Gastrocnemius medialis (tissue), 4 donors: ENCODE measurements around the gene LYSET. TPM values are rescaled to one million over a fixed set of nuclear protein-coding genes. Genes with fewer than 3 reads are reported as not detected.

Experiments used
- ATAC-seq, 2 donors: fragments of 150-250 bp; one replicate each; pipeline ENCODE4 v1.9.1; 2016
- DNase-seq, 2 donors: peaks; one replicate each; pipeline ENCODE4 v3.0.0-alpha.2; 2019
- H3K27ac ChIP-seq, 4 donors: fragments of 200-600 bp; sonication (generic); 1 replicate in 1 of 4; 2 replicates in 3 of 4; pipeline ENCODE4 v1.5.1; 2016 to 2018; ENCODE audit warnings: mild to moderate bottlenecking in 2 of 4, moderate library complexity in 1 of 4
- H3K27me3 ChIP-seq, 3 donors: fragments of 200-600 bp; sonication (generic) in 2 of 3; 1 replicate in 1 of 3; 2 replicates in 2 of 3; pipeline versions ENCODE4 v1.5.1 to v1.6.0; 2016 to 2019; ENCODE audit warnings: mild to moderate bottlenecking in 1 of 3, moderate library complexity in 1 of 3
- H3K36me3 ChIP-seq, 2 donors: fragments of 200-600 bp; sonication (generic) in 1 of 2; one replicate each; pipeline ENCODE4 v1.5.1; 2017 to 2018
- H3K4me1 ChIP-seq, 2 donors: fragments of 200-600 bp; sonication (generic) in 1 of 2; one replicate each; pipeline ENCODE4 v1.5.1; 2016 to 2017; ENCODE audit warnings: mild to moderate bottlenecking in 2 of 2
- H3K4me3 ChIP-seq, 4 donors: fragments of 200-600 bp; sonication (generic) in 3 of 4; 1 replicate in 1 of 4; 2 replicates in 3 of 4; pipeline ENCODE4 v1.5.1; 2016 to 2019; ENCODE audit warnings: mild to moderate bottlenecking in 2 of 4
- H3K9me3 ChIP-seq, 3 donors: fragments of 200-600 bp; sonication (generic) in 2 of 3; 1 replicate in 1 of 3; 2 replicates in 2 of 3; pipeline ENCODE4 v1.5.1; 2016 to 2019
- POLR2A ChIP-seq, 2 donors: fragments of 450-650 bp; IDR thresholded peaks; one replicate each; pipeline ENCODE4 v1.6.1; 2017; ENCODE audit warnings: antibody characterized with exemption in 2 of 2, mild to moderate bottlenecking in 2 of 2, moderate library complexity in 2 of 2
- in situ Hi-C, 4 donors: fragments of 200-750 bp; cut with MboI; loops; one replicate each; pipeline versions ENCODE4 v1.15.0 to v1.8.0; 2017; ENCODE audit warnings: low sequenced_read_pairs in 4 of 4
- intact Hi-C: fragments of 100-400 bp; cut with DNase I; formaldehyde crosslinking; loops from one replicate; pipeline ENCODE4 v1.15.1; 2023; ENCODE audit warnings: low total_unique reads
- total RNA-seq, 4 donors: library from RNA; depleted of rRNA; stranded (reverse); fragments of >200 nt; gene quantifications; one replicate each; pipeline versions ENCODE4 v1.1.0 to v1.2.3, GENCODE V29; 2016
- TF ChIP-seq, protein P1 (sequence below), 5 experiments: fragments of 450-650 bp in 3 of 5; fragments of 200-600 bp in 2 of 5; sonication (generic) in 2 of 5; IDR thresholded peaks in 4 of 5; conservative IDR thresholded peaks in 1 of 5; 1 replicate in 4 of 5; 2 replicates in 1 of 5; pipeline ENCODE4 v1.5.1; 2016 to 2019; ENCODE audit warnings: antibody characterized with exemption in 5 of 5, mild to moderate bottlenecking in 3 of 5, moderate library complexity in 3 of 5

Gene LYSET
- total RNA-seq, 4 donors from 2014 or later, result 9.7 to 16.0 (median 14.0) TPM

DNA sequence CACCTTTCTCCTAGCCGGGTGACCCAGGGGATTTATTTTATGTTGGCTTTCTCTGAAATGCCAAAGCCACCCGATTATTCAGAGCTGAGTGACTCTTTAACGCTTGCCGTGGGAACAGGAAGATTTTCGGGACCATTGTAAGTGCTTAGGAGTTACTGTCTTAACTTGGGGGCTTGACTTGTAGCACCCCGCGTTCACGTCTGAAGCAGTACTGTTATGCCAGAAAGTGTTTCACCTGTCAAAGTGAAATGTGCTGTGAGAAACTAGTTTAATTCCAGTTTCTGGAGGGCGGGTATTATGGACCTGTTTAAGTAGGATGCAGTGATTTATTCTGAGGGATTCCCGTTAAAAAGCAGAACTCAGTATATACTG lies 218 bp downstream of the LYSET start:
- H3K4me3 ChIP-seq, result peak overlapping the region; percentile 72 to 91 (median 74)
- no peaks in the 10 kb centered on the region for H3K27me3 ChIP-seq
- peaks cover 21 to 28% of the 10 kb centered on the region in 2 donors for H3K4me1 ChIP-seq
- intact Hi-C loops, result loop anchor here (2.0 to 10.0 kb wide), 5 partner anchors 71 to 441 kb away; partner anchors contain the start of genes BTBD7, GOLGA5, ITPK1 and LGMN
- in situ Hi-C loops, result no loop called here
- ATAC-seq, result peak; percentile 20 to 30
- no peak for DNase-seq
- H3K36me3 ChIP-seq, result peaks cover 0 to 46% of the 10 kb centered on the region in 2 donors
- TF ChIP-seq, protein P1, sequence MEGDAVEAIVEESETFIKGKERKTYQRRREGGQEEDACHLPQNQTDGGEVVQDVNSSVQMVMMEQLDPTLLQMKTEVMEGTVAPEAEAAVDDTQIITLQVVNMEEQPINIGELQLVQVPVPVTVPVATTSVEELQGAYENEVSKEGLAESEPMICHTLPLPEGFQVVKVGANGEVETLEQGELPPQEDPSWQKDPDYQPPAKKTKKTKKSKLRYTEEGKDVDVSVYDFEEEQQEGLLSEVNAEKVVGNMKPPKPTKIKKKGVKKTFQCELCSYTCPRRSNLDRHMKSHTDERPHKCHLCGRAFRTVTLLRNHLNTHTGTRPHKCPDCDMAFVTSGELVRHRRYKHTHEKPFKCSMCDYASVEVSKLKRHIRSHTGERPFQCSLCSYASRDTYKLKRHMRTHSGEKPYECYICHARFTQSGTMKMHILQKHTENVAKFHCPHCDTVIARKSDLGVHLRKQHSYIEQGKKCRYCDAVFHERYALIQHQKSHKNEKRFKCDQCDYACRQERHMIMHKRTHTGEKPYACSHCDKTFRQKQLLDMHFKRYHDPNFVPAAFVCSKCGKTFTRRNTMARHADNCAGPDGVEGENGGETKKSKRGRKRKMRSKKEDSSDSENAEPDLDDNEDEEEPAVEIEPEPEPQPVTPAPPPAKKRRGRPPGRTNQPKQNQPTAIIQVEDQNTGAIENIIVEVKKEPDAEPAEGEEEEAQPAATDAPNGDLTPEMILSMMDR (IDR thresholded peaks at IDR 0.05 in 4 of 5, conservative IDR thresholded peaks at IDR 0.05 in 1 of 5), result no peak
- no peak for TF ChIP-seq POLR2A (IDR thresholded peaks at IDR 0.05)
- peak overlapping the region; percentile 91 to 100 (median 100) for H3K27ac ChIP-seq
- no peaks in the 10 kb centered on the region for H3K9me3 ChIP-seq

DNA sequence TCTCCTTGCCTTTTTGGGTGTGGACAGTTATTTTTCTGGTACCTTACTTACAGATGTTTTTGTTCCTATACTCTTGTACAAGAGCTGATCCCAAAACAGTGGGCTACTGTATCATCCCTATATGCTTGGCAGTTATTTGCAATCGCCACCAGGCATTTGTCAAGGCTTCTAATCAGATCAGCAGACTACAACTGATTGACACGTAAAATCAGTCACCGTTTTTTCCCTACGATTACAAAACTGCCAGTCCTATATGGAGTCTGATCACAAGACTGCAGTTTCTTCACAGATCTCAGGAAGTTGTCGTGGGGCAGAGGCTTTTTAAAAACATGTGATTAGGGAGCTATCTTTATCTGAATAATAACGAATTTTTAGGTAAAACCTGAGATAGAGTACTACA lies 1.3 kb downstream of the LYSET start:
- no peak for DNase-seq
- intact Hi-C loops (loop anchor here (10.0 kb wide), 3 partner anchors 172 to 442 kb away; partner anchors contain the start of genes GOLGA5 and LGMN), in situ Hi-C loops (no loop called here)
- no peak for TF ChIP-seq POLR2A (IDR thresholded peaks at IDR 0.05)
- TF ChIP-seq, protein P1 (IDR thresholded peaks at IDR 0.05 in 4 of 5, conservative IDR thresholded peaks at IDR 0.05 in 1 of 5), result no peak
- Histone ChIP-seq H3K27ac (peak overlapping the region; percentile 91 to 100 (median 100)), H3K4me3 (no peak overlapping the region), H3K9me3 (no peaks in the 10 kb centered on the region), H3K27me3 (no peaks in the 10 kb centered on the region), H3K4me1 (peaks cover 21 to 28% of the 10 kb centered on the region in 2 donors), H3K36me3 (peaks cover 0 to 50% of the 10 kb centered on the region in 2 donors)
- ATAC-seq, result no peak

DNA sequence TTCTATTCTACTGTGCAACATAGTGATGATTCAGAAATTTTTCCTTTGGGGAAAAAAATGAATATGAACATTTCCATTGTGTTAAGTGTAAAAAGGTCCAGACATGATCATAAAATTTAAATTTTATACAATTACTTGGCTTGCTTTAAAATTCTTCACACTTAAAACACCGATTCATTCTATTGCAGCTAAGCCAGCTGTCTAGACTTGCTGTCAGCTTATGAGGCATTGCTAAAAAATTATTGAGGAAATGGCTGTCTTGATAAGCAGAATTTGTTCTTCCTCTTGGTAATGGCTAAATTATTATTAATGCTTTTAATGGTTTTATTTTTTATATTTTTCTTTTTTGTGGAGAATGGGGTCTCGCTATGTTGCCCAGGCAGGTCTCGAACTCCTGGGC lies 1.8 kb downstream of the LYSET start:
- in situ Hi-C loops (no loop called here), intact Hi-C loops (loop anchor here (10.0 kb wide), 3 partner anchors 172 to 442 kb away; partner anchors contain the start of genes GOLGA5 and LGMN)
- no peak for TF ChIP-seq POLR2A (IDR thresholded peaks at IDR 0.05)
- TF ChIP-seq, protein P1 (IDR thresholded peaks at IDR 0.05 in 4 of 5, conservative IDR thresholded peaks at IDR 0.05 in 1 of 5), result no peak
- H3K36me3 ChIP-seq, result peaks cover 0 to 50% of the 10 kb centered on the region in 2 donors
- no peak for ATAC-seq
- DNase-seq, result no peak
- H3K27me3 ChIP-seq, result no peaks in the 10 kb centered on the region
- peaks cover 21 to 28% of the 10 kb centered on the region in 2 donors for H3K4me1 ChIP-seq
- H3K9me3 ChIP-seq, result no peaks in the 10 kb centered on the region
- H3K27ac ChIP-seq, result peak overlapping the region; percentile 91 to 100 (median 100)
- H3K4me3 ChIP-seq, result no peak overlapping the region

DNA sequence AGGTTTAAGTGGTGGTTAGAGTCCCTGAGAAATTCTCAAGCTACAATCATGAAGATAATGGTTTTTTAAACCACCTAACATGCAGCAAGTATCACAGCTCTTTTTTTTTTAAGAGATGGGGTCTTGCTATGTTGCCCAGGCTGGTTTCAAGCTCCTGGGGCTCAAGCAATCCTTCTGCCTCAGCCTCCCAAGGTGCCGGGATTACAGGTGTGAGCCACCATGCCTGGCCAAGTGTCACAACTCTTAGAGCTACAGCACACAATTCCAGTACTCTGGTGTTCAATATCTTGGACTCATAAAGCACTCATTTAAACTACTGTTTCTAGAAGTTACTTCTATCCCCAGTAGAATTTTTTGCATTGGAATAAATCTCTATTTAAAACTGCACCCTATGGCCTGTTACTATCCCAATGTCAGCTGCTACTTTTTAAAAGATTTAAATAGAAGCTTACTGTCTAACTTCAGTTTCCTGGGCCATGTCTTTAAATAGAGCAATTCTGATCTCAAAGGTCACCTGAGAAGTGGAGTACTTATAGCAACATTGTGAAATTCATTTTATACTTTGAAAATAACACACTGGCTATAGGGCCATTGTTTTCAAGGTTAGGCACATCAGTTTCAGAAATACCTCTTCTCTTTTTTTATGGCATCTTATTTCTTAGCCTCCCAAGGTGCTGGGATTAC lies 10.3 kb downstream of the LYSET start:
- in situ Hi-C loops, result no loop called here
- H3K27me3 ChIP-seq, result no peaks in the 10 kb centered on the region

More for the DNA sequence above, 10.3 kb downstream of the LYSET start:
- Histone ChIP-seq H3K4me3 (no peak overlapping the region), H3K9me3 (no peaks in the 10 kb centered on the region), H3K4me1 (peaks cover 17% of the 10 kb centered on the region in 2 donors), H3K27ac (peak overlapping the region; percentile 49 to 77 (median 74)), H3K36me3 (peaks cover 0 to 4% of the 10 kb centered on the region in 2 donors)
- DNase-seq (no peak), ATAC-seq (peak; percentile 77 to 85)
- TF ChIP-seq, protein P1 (IDR thresholded peaks at IDR 0.05 in 4 of 5, conservative IDR thresholded peaks at IDR 0.05 in 1 of 5), result no peak
- no peak for TF ChIP-seq POLR2A (IDR thresholded peaks at IDR 0.05)
- intact Hi-C loops, result no loop called here
